OCI-M2 (cell line): ENCODE data around the gene OGN.

Experiments
- DNase-seq: peaks from one replicate; lab custom pipeline; 2025; ENCODE audit not compliant: unreplicated experiment; lab: John Stamatoyannopoulos, UW

The OGN gene

DNA sequence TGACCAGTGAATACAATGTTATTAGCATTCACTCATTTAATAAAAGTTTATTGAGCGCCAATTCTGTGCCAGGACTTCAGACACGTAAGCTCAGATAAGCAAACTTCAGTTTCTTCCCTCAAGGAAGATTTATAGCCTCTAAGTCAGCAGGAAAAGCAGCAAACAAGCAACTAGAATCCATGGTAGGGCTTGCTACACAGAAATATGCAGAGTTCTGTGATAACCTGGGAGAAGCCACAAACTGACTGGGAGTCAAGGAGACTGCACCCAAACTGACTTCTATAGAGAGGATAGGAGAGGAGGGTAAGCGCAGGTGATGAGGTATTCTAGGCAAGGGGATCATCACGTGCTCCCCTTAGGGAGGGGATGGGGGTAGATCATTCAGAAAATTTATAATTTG is 1.4 kb upstream of the OGN start:
- DNase-seq: no peak

- no peak for DNase-seq
Measured at GRCh38 chr9:92402826-92403745, 1.3 kb downstream of the OGN start.

- DNase-seq: no peak
Measured at GRCh38 chr9:92402360-92402759, 2.0 kb downstream of the OGN start.

DNA sequence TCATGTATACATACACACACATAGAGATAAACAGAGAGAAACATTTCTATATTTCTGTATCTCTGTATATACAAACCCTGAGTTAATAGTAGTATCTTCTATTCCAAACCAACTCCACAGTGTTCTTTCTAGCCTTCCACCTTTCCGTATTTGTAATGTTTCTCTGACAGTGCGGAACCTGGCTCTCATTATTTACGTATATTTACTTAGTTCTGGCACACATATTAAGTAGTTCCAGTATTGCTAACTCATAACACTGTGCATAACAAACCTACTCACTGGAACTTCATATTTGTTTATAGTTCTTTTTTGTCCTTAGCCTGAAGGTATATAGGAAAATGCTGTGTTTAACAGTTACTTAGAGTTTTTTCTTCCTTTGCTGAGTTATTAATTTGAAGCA is 6.5 kb downstream of the OGN start:
- DNase-seq: no peak

DNA sequence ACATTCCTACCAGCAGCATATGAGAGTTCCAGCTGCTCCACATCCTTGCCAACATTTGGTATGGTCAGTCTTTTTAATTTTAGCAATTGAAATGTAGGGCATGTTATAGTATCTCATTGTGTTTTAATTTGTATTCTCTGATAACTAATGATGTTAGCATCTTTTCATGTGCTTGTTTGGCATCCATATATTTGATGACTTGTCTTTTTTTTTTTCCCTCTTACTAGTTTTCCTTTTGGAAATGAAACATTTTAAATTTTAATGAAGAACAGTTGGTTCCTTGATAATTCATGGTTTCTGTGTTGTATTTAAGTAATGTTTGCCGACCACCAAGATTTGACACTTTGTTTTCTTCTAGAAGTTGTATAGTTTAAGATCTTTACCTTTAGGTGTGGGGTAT is 8.8 kb downstream of the OGN start:
- DNase-seq: no peak

GRCh38 chr9:92393686-92394085 is 10.7 kb downstream of the OGN start:
- no peak for DNase-seq

DNA sequence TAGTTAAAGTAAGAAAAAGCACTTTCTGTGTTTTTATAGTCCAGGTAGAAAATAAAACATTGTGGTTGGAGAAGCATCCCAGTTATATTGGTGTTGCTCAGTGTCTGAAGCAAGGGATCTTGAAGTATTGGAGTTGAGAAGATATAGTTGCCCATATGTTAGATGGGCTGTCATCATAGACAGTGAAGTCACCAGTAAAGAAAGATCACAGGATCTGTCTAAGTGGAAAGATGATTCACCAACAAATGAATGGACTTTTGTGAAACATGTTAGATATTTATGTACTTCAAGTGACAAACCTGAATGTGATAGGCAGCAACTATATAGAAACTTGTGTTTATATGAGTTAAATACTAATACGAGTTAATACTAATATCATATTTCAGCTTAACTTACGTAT is 11.7 kb downstream of the OGN start:
- no peak for DNase-seq

GRCh38 chr9:92385953-92386352 is 18.4 kb downstream of the OGN start:
- DNase-seq: no peak

DNA sequence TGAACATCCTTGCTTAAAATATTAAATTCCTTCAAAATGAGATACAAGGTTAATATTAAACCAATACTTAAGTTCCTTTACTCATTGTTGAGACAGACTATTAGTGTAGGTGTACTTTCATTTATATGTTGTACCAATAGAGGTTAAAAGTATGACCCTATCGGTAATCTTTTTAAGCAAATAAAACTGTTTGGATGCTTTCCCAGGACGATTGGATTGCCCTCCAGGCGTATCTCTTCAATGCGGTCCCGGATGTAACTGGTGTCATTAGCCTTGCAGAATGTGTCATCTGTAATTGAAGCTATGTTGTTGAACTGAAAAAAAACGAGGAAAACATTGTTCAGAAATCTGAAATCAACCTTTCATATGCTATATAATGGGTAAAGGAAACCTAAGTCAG is 18.9 kb downstream of the OGN start:
- DNase-seq: no peak

GRCh38 chr9:92385001-92385400 is 19.4 kb downstream of the OGN start:
- no peak for DNase-seq

GRCh38 chr9:92384375-92384774 is 20.0 kb downstream of the OGN start:
- no peak for DNase-seq

- no peak for DNase-seq
Measured at GRCh38 chr9:92381775-92382174, 22.6 kb downstream of the OGN start.

GRCh38 chr9:92380603-92381002 is 23.8 kb downstream of the OGN start:
- no peak for DNase-seq

DNA sequence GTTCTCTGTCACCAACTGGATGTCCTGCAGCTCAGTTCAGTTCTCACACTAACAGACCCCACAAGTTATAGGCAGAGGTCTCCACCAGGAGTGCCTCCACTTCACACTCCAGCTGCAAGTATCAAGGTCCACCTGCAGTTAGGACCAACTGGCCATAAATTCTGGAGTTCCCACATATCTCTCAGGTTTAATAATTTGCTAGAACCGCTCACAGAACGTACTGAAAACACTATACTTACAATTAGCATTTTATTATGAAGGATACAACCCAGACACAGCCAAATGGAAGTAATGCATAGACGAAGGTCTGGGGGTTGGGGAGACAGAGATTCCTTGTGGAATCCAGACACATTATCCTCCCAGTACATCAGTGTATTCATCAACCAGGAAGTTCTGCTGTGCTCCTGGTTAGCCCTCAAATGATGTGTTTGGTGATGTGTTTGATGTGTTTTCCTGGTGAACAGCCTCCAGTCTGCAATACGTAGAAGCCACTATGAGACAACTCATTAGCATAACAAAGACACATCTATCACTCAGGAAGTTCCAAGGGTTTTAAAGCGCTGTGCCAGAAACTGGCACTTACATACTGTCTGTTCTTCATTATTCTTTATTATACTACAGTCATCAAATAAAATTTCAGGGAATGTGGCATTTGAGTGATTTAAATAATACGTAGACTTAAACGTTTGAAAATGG is 25.4 kb downstream of the OGN start:
- no peak for DNase-seq

GRCh38 chr9:92377876-92378275 is 26.5 kb downstream of the OGN start:
- DNase-seq: no peak

DNA sequence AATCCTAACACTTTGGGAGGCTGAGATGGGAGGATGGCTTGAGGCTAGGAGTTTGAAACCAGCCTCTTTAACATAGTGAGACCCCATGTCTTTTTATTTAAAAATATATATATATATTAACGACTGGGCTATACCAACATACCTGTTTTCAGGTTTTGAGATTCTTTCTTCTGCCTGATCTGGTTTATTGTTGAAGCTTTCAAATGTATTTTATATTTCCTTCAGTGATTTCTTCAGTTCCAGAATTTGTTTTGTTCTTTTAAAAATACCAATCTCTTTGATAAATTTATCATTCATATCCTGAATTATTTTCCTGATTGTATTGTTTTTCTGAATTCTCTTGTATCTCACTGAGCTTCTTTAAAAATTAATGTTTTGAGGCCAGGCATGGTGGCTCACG is 31.2 kb downstream of the OGN start:
- DNase-seq: no peak

DNA sequence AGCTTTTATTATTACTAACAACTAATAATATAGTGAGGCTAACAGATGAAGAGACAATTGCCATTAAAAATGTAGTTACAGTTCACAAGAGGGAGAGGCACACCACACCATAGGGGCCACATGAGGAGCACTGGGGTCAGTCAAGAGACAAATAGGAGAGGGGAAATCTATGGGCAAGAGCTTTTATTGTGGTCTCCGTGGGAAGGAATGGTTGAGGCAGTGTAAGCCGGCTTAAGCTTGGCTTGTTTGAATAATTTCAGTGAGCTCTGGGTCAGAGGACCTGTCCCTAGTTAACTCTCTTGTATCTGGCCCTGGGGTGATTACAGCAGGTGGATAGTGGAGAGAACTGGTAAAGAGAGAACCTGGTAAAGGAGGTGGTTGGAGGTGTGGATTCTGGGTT is 35.3 kb downstream of the OGN start:
- DNase-seq: no peak

DNA sequence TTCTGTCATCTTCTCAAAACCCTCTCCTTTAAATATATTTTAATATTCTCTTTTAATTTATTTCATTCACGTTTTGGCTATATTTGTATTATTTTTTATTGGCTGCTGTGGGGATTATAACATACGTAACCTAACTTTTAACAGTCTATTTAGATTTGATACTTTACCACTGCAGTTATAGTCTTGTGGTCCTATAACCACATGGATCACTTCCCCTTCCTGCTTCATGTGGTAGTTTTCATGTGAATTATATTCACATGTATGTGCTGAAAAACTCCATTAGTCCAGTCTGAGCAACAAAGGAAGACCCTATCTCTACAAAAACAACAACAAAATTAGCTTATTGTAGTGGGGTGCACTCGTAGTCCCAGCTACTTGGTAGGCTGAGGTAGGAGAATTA is 44.3 kb downstream of the OGN start:
- DNase-seq: no peak

DNA sequence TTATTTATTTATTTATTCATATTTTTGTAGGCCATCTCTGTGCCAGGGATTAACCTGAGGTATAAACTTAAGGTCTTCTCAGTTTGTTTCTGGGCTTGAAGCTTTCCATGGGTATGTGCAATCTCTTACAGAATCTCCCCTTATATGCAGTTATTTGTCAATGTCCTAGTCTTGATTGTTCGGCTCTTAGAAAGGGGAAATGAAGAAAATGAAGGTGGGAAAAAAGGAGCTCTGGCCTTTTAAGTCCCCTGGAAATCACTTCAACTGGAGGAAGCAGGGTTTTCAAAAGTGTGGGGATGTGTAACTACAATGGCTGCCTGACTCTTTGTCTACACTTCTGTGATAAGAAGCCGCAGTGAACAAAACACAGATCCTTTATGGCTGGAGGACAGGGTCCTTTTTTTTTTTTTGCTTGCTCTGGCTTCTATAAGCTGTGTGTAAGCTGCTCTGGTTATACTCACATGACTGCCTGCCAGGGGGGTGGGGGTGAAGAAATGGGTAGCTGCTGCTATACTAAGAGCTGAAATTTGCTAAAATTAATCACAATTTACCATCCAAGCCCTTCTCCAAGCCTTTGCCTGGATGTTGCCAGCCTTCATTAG is 44.9 kb downstream of the OGN start:
- no peak for DNase-seq

- DNase-seq: no peak
Measured at GRCh38 chr9:92353051-92353450, 51.3 kb downstream of the OGN start.

DNA sequence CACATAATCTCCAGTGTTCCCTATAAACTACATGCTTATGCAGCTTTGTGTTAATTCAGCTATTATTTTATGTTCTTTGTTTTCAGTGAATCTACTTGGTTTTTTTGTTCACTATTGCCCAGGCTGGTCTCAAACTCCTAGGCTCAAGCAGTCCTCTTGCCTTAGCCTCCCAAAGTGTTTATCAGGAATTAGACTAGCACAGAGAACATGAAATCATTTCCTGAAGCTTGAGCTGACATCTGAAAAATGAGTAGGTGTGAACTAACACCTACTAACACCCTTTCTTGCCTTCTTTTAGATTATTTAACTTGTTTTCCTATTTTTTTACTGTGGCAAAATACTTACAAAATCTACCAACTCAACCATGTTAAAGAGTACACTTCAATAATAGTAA is 53.6 kb downstream of the OGN start:
- DNase-seq: no peak
